G401.6 (cell line): ENCODE measurements around the gene HMOX1.

Experiments
- FAIRE-seq: peaks from 2 replicates; lab custom pipeline; 2012; peaks lifted over from hg19 to GRCh38; lab: Jason Lieb, UNC

The HMOX1 gene, protein sequence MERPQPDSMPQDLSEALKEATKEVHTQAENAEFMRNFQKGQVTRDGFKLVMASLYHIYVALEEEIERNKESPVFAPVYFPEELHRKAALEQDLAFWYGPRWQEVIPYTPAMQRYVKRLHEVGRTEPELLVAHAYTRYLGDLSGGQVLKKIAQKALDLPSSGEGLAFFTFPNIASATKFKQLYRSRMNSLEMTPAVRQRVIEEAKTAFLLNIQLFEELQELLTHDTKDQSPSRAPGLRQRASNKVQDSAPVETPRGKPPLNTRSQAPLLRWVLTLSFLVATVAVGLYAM

DNA sequence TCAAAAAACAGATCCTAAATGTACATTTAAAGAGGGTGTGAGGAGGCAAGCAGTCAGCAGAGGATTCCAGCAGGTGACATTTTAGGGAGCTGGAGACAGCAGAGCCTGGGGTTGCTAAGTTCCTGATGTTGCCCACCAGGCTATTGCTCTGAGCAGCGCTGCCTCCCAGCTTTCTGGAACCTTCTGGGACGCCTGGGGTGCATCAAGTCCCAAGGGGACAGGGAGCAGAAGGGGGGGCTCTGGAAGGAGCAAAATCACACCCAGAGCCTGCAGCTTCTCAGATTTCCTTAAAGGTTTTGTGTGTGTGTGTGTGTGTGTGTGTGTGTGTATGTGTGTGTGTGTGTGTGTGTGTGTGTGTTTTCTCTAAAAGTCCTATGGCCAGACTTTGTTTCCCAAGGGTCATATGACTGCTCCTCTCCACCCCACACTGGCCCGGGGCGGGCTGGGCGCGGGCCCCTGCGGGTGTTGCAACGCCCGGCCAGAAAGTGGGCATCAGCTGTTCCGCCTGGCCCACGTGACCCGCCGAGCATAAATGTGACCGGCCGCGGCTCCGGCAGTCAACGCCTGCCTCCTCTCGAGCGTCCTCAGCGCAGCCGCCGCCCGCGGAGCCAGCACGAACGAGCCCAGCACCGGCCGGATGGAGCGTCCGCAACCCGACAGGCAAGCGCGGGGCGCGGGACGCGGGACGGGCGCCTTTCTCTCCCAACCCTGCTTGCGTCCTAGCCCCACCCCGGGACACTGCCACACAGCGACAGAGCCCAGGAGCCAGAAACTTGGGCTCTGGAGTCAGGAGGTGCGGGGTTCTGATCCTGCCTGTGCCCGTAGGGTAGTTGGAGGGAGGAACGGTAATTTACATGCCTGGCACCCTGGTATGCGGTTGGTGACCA lies at the start of gene HMOX1:
TSS of gene HMOX1 (plus strand) at position 560 of the 887 bp plus-strand sequence. CDS start at position 638, 78 bp downstream.
- FAIRE-seq, result no peak

DNA sequence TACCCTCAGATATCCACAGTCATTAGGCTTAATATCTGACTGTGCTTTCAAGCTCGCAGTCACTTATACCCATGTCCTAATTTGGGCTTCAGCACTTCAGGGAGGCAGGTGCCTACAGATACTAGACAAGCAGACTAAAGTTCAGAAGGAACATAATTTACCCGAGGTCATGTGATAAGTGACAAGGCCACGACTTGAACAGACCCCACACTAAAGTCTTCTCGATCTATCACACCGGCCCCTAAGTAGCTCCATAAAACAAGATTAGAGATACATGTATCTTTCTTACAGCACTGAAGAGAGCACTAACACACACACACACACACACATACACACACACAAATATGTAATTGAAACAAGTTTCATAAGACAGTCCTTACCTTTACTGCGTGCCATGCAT lies 48.6 kb upstream of the HMOX1 start:
- no peak for FAIRE-seq

- no peak for FAIRE-seq
Observed at GRCh38 chr22:35333220-35333619, 47.7 kb upstream of the HMOX1 start.

DNA sequence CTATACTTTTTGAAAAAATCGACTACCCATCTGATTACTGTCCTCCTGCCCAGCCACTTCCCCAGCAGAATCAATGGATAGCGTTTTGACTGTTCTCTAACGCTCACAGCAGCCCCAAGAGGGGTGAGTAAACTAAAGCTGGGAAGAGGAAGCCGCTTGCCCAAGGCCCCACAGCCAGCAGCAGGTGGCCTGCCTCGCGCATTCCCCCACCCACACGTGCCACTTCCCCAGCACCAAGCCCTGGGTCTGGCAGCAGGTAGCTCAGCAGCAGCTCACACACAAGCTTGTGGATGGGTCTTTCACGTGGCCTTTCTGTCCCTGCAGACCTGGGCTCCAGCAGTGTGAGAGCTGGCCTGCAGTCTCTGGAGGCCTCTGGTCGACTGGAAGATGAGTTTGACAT lies 46.9 kb upstream of the HMOX1 start:
- no peak for FAIRE-seq

DNA sequence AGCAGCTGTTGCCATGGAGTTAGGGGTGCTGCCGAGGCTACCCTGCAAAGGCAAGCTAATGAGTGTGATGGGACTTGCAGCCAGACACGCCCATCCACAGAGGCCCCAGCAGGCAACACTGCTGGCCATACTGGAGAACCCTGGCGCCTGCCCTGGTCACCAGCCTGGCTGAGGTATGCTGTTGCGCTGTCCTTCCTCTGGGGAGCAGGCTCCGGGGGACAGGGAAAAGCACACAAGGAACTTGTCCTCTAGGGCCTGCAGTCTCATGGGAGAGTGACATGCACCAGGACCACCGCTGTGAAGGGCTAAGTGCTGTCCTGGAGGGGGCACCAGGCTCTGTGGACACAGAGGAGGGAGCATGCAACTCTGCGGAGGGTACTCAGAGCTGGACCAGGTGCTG lies 45.4 kb upstream of the HMOX1 start:
- FAIRE-seq, result no peak

- FAIRE-seq, result no peak
Observed at GRCh38 chr22:35335936-35336781, 44.7 kb upstream of the HMOX1 start.

GRCh38 chr22:35337932-35338331 lies 43.0 kb upstream of the HMOX1 start:
- FAIRE-seq, result no peak

DNA sequence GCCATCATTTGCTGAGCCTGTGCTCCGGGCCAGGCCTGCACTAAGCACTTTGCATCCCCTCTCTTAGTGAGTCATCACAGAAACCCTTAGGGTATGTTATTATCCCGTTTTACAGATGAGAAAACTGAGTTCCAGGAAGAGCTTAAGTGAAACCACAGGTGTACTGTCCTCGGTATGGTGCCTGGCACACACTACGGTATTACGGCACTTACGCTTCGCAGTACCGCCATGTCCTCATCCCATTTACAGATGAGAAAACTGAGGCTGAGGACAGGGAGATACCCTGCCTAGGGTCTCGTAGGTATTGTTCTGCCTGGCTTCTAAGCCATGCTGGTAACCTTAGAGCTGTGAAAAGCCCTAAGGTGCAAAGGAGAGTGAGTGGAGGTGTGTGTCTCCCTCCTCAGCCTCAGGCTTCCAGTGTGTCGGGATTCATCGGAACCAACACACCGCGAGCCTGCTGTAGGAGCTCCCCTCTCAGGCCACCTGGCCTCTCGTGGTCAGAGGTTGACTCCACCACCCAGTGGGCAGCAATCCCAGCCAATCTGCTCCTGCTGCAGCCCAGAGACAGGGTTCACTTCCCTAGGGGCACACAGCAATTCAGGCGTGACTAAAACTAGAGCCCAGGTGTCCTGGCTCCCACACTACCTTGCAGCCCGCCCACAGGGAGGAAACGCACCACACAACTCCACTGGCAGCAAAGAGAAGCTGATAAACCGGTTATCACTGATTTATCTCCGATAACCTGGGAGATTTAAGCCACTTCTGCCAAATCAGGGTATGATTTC lies 39.6 kb upstream of the HMOX1 start:
- FAIRE-seq, result no peak

DNA sequence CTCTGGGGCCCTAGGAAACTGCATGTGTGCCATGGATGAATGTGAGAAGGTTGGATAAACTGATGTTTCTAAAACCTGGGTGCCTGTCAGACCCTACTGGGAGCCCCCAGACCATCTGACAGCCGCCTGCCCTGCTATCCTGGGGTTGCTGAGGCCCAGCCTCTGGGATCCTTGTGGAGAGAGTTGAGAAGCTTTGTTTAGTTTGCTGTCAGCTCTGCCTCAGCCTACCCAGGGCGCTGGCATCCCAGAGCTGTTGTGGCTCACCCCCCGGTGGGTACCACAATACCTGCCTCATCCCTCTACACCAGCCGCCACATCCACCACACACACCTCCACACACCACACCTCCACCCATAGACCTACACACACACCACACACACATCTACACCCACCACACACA lies 38.5 kb upstream of the HMOX1 start:
- no peak for FAIRE-seq

- no peak for FAIRE-seq
Observed at GRCh38 chr22:35343664-35344550, 37.0 kb upstream of the HMOX1 start.

DNA sequence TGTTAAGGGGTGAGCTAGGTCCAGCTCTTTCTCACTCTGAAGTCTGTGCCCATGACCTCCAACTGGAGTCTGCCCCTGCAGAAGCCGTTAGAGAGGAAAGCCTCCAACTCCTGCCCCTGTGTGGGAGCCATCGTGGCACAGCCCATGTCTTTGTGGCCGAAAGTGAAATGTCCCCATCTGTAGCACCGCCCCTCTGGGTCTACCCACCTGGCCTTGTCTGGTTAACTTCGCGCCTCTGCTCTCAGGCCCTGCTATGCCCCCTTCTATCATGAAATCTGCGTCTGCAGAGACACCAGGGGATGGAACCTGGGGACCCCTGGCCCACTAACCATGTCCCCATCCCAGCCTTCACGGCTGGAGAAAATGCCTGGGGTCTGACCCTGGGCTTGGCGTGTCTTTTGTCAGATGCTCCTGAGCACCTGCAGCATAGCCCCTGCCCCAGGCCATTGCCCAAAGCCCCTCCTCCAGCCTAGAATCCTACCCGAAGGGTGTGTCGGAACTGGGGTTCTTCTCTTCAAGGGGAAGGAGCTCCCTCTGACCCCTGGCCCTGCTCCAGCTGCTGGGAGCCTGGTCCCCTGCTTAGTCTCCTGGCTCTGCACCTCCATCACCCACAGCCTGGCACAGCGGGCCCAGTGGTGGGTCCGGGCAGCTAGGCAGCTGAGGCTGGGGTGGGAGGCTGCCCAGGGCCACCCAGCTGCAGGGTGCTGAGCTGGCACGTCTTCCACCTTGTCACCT lies 35.8 kb upstream of the HMOX1 start:
- FAIRE-seq, result no peak

DNA sequence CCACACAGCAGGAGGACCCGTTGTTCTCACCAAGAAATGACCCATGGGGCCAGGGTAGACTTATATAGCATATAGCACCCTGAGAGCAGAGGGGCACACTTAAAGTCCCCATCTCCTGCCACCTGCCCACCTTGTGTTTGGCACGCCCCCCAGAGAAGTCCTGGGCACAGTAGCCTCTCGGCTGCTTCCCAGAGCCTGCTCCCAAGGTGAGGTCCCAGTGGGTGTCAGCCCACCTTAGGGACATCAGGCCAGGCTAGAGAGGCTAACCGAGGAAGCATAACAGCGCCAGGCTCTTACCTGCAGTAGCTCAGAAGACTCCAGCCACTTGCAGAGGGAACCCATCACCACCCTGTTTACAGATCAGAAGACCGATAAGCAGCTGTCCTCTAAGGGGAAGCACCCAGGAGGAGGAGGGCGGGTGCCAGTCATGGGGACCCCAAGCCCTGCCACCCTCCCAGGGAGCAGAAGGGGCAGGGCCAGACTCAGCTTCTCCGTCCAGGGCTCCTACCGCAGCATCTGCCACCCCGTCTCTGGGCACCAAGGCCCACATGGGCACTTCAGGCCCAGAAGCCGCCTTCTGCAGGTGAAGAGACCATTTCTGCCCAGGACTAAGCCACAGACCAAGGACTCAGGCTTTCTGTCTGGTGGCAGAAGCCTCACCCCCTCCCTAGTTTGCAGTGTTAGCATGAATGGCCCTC lies 34.9 kb upstream of the HMOX1 start:
- no peak for FAIRE-seq

- FAIRE-seq, result no peak
Observed at GRCh38 chr22:35346596-35347220, 34.2 kb upstream of the HMOX1 start.

GRCh38 chr22:35347462-35347861 lies 33.4 kb upstream of the HMOX1 start:
- no peak for FAIRE-seq

DNA sequence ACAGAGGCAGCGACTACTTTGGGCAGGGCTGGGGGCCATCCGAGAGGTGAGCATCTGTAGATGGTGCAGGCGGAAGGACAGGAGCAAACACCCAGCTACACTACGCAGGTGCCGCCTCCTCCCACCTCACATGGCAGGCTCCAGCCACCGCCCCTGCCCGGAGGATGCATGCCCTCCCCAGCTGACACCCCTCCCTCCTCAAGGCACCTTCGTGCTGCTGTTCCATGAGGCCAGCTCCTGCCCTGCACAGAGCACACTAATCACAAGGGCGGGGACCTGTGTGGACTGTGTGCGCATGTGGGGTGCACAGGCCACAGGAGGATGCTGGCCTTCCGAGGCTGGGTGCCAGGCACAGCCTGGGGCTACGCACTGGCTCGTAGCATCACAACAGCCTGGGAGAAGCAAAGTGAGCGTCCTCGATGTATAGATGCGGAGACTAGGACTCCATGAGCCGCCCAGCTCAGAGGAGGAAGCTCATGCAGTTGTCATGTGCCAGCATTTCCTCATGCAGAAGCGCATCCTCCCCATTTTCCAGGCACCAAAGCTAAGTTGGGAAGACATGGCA lies 32.8 kb upstream of the HMOX1 start:
- FAIRE-seq, result no peak

GRCh38 chr22:35348703-35349102 lies 32.2 kb upstream of the HMOX1 start:
- FAIRE-seq, result no peak

DNA sequence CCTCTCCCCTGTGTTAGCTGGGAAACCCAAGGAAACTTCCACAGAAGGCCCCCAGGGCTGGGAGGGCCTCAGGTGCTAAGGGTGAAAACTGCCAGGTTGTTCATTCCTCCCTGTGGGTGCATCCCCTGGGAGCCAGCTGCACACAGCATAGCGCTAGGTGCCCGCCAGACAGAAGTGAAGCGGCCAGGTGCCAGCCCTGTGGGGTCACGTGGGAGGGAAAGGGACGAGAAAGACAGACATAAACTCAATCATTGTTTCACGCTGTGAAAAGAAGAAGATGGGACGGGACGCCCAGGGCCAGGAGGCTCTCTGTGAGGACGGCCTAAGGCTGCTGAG lies 31.6 kb upstream of the HMOX1 start:
- no peak for FAIRE-seq

DNA sequence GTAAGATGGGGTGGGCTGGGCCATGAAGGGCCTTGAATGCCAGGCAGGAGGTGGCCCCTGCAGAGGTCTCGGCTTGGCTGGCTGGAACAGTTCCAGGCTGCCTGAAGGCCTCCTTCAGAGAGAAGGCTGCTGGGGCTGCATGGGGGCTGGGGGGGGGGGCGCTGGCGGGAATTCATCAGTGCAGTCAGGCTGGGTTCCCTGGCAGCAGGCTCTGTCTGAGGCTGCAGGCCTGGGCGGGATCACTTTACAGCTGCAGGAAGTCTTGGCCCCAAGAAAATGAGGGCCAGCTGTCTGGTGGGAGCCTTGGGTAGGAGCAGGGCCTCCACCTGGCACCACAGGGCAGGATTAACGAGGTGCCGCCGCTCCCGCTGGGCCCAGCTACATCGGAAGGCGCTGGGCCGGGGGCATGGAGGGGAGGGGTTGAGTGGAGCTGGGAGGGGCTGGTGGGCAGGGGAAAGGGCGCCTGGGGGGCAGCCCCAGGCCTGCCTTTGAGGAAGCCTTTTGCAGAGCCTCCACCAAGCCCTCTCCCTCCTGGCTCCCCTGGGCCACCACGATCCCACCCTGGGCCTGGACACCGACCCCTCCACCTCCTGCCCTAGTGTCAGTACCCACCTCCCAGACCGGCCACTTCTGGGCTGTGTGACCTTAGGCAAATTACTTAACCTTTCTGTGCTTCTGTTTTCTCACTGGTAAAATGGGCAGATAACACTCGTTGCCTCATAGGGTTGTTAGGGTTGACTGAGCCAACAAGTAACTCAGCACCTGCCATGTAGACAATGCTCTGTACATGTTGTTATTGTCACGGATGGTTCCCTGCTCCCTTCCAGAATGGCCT lies 31.0 kb upstream of the HMOX1 start:
- FAIRE-seq, result no peak
